ENCODE data around the gene ARL13B. TPM values are rescaled to one million over a fixed set of nuclear protein-coding genes. Genes with fewer than 3 reads are reported as not detected.

The ARL13B gene
- total RNA-seq, 1 donor from 2014 or later: 12.1 TPM

DNA sequence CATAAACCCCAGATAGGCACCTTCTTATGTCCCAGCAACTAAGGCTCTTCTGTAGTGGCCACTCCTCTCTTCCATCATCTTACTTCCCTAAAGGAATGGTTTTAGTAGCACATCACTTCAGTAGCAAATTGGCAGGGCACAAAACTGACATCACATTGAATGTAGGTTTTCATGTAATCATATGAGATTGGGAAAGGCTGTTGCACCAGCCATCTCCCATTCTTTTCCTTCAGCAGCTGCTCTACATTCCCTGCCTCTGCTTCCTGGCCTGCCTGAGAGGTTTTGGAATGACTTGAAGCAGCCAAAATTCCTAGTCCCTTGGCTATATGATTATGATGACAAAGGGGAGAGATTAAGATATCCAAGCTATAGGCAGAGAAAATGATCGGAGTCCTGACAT lies 119.4 kb downstream of the ARL13B start:
- TF ChIP-seq, protein P1, sequence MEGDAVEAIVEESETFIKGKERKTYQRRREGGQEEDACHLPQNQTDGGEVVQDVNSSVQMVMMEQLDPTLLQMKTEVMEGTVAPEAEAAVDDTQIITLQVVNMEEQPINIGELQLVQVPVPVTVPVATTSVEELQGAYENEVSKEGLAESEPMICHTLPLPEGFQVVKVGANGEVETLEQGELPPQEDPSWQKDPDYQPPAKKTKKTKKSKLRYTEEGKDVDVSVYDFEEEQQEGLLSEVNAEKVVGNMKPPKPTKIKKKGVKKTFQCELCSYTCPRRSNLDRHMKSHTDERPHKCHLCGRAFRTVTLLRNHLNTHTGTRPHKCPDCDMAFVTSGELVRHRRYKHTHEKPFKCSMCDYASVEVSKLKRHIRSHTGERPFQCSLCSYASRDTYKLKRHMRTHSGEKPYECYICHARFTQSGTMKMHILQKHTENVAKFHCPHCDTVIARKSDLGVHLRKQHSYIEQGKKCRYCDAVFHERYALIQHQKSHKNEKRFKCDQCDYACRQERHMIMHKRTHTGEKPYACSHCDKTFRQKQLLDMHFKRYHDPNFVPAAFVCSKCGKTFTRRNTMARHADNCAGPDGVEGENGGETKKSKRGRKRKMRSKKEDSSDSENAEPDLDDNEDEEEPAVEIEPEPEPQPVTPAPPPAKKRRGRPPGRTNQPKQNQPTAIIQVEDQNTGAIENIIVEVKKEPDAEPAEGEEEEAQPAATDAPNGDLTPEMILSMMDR (IDR thresholded peaks at IDR 0.05; ENCODE audit: partially characterized antibody, unreplicated experiment): no peak
- Mint-ChIP-seq H3K4me1 (ENCODE audit: low read depth, unreplicated experiment) (peaks cover 2% of the 10 kb centered on the region), H3K27me3 (ENCODE audit: unreplicated experiment) (no peaks in the 10 kb centered on the region), H3K4me3 (ENCODE audit: unreplicated experiment) (no peak overlapping the region), H3K36me3 (ENCODE audit: unreplicated experiment) (no peaks in the 10 kb centered on the region), H3K9me3 (ENCODE audit: unreplicated experiment) (no peaks in the 10 kb centered on the region), H3K27ac (ENCODE audit: unreplicated experiment) (no peak overlapping the region)
- no peak for DNase-seq

DNA sequence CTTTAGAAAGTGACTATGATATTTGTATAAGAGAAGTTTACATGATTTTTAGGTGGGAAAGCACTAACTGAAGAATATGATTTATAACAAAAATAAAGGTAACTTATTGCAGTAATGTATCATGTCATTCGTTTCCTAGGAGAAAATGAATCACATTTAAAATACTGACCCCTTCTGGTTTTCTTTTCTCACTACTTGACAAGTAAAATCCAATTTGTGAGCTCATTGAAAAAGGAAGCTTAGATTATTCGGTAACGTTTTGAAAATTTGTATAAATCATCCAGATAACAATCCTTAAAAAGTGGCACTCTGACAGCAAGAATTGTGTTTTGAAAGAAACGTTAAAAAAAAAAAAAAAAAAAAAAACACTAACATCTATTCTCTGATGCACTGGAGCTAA lies 121.9 kb downstream of the ARL13B start:
- Mint-ChIP-seq H3K4me3 (ENCODE audit: unreplicated experiment) (no peak overlapping the region), H3K27ac (ENCODE audit: unreplicated experiment) (no peak overlapping the region), H3K36me3 (ENCODE audit: unreplicated experiment) (no peaks in the 10 kb centered on the region), H3K27me3 (ENCODE audit: unreplicated experiment) (no peaks in the 10 kb centered on the region), H3K9me3 (ENCODE audit: unreplicated experiment) (no peaks in the 10 kb centered on the region), H3K4me1 (ENCODE audit: low read depth, unreplicated experiment) (peaks cover 2% of the 10 kb centered on the region)
- TF ChIP-seq, protein P1 (IDR thresholded peaks at IDR 0.05; ENCODE audit: partially characterized antibody, unreplicated experiment): no peak
- DNase-seq: no peak

Other genes with a start within 250 kb of the ARL13B start
- 4.9 TPM for gene PROS1, start 6.3 kb upstream of the ARL13B start, total RNA-seq (ENCODE audit: unreplicated experiment)
- gene STX19, start 48.4 kb downstream of the ARL13B start, total RNA-seq (ENCODE audit: unreplicated experiment): not detected
- 3.5 TPM for gene DHFR2, start 82.8 kb downstream of the ARL13B start, total RNA-seq (ENCODE audit: unreplicated experiment)
- 16.3 TPM for gene NSUN3, start 82.9 kb downstream of the ARL13B start, total RNA-seq (ENCODE audit: unreplicated experiment)